ENCODE results near the gene ST6GALNAC4. TPM values are rescaled to one million over a fixed set of nuclear protein-coding genes. Genes with fewer than 3 reads are reported as not detected.

Gene ST6GALNAC4
- total and polyA plus RNA-seq, 9 of the 15 experiments (the other 6 are each of a cell fraction or from before 2014, with no cell fraction given): 2.6 to 43.1 (median 15.4) TPM

GRCh38 chr9:127865645-127866464 lies 51.0 kb downstream of the ST6GALNAC4 start (continued):
- TF ChIP-seq HMGXB4 (CRISPR knock-in tag; IDR thresholded peaks at IDR 0.05) (no peak), NR2F6 (CRISPR knock-in tag; IDR thresholded peaks at IDR 0.05) (no peak), ZNF507 (tag; conservative IDR thresholded peaks at IDR 0.05) (no peak), RBBP5 (IDR thresholded peaks at IDR 0.05; ENCODE audit: borderline replicate concordance, insufficient read depth, low read length, poor library complexity, severe bottlenecking) (no peak), OTX1 (CRISPR knock-in tag; IDR thresholded peaks at IDR 0.05) (peak; percentile 98), MEF2D (tag; conservative IDR thresholded peaks at IDR 0.05; ENCODE audit: low read depth) (peak; percentile 92), ZC3H11A (IDR thresholded peaks at IDR 0.05; ENCODE audit: low read depth, low read length) (no peak), ARID3A (IDR thresholded peaks at IDR 0.05; ENCODE audit: borderline replicate concordance, low read depth, low read length) (no peak), FOXJ2 (tag; IDR thresholded peaks at IDR 0.05) (no peak), ZNF354B (CRISPR knock-in tag; IDR thresholded peaks at IDR 0.05) (no peak), TSC22D4 (tag; IDR thresholded peaks at IDR 0.05) (peak; percentile 93; the same call in 1 of the 2 replicates), COPS2 (conservative IDR thresholded peaks at IDR 0.05) (no peak), TCF3 (CRISPR knock-in tag; IDR thresholded peaks at IDR 0.05) (no peak), YY1 (IDR thresholded peaks at IDR 0.05; ENCODE audit: borderline replicate concordance in 1 of 3, control insufficient read depth in 1 of 3, extremely low read depth in 1 of 3, insufficient read depth in 3 of 3, insufficient read length in 1 of 3, insufficient replicate concordance in 2 of 3, low read depth in 1 of 3, low read length in 2 of 3) (no peak), MLLT1 (IDR thresholded peaks at IDR 0.05) (peak; percentile 76 to 88; a peak in 3 of 4 replicates), SFPQ (IDR thresholded peaks at IDR 0.05; ENCODE audit: low read depth, low read length) (no peak), PHB2 (IDR thresholded peaks at IDR 0.05; ENCODE audit: low read depth) (0 out of 2 replicates have a peak, but pooled peaks have one; percentile 28)
